ENCODE measurements around the gene TULP4. TPM values are rescaled to one million over a fixed set of nuclear protein-coding genes. Genes with fewer than 3 reads are reported as not detected.

TULP4 gene
- total RNA-seq, 1 experiment from 2014 or later: 82.0 TPM

DNA sequence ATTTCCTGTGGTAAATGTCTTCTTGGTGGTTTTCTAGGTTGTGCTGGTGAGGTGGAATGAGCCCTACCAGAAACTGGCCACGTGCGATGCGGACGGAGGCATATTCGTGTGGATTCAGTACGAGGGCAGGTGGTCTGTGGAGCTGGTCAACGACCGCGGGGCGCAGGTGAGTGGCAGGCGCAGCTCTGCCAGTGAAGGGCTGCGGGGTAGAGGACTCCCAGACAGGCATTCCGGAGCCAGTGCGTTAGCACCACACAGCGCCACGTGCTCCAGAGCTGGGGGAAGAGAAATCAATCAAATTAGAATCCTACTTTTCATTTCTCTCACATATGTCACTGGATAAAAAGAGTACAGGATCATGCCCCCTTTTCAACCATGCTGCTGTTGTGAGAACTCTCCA, 100.8 kb downstream of the TULP4 start:
- H3K36me3 ChIP-seq (ENCODE audit: insufficient read depth, low read length, poor library complexity, severe bottlenecking): no peaks in the 10 kb centered on the region
- ChIA-PET CTCF (no interaction called here), POLR2A (ENCODE audit: low non-redundant PET) (no interaction called here)
- H3K4me1 ChIP-seq (ENCODE audit: insufficient read depth, low read length, poor library complexity, severe bottlenecking): peaks cover 48% of the 10 kb centered on the region
- H3K4me3 ChIP-seq (ENCODE audit: low read depth, low read length, poor library complexity, severe bottlenecking): no peak overlapping the region
- H3K27ac ChIP-seq (ENCODE audit: low read depth, low read length, poor library complexity, severe bottlenecking): no peak overlapping the region
- H3K9me3 ChIP-seq (ENCODE audit: low read depth, low read length, poor library complexity, severe bottlenecking): no peaks in the 10 kb centered on the region
- no TSS peak for BruUV-seq (replicated peaks)
- TF ChIP-seq EZH2 (IDR thresholded peaks at IDR 0.05; ENCODE audit: borderline replicate concordance, low read depth, low read length, poor library complexity, severe bottlenecking): no peak
- TF ChIP-seq, protein P1, sequence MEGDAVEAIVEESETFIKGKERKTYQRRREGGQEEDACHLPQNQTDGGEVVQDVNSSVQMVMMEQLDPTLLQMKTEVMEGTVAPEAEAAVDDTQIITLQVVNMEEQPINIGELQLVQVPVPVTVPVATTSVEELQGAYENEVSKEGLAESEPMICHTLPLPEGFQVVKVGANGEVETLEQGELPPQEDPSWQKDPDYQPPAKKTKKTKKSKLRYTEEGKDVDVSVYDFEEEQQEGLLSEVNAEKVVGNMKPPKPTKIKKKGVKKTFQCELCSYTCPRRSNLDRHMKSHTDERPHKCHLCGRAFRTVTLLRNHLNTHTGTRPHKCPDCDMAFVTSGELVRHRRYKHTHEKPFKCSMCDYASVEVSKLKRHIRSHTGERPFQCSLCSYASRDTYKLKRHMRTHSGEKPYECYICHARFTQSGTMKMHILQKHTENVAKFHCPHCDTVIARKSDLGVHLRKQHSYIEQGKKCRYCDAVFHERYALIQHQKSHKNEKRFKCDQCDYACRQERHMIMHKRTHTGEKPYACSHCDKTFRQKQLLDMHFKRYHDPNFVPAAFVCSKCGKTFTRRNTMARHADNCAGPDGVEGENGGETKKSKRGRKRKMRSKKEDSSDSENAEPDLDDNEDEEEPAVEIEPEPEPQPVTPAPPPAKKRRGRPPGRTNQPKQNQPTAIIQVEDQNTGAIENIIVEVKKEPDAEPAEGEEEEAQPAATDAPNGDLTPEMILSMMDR (conservative IDR thresholded peaks at IDR 0.05; ENCODE audit: low read depth, low read length): no peak
- H3K27me3 ChIP-seq (replicated peaks; ENCODE audit: insufficient read depth, low read depth, low read length, poor library complexity): no peaks in the 10 kb centered on the region
- DNase-seq (ENCODE audit: low spot score): no peak
- intact Hi-C loops (cut with micrococcal nuclease; ENCODE audit: unreplicated experiment): no loop called here

DNA sequence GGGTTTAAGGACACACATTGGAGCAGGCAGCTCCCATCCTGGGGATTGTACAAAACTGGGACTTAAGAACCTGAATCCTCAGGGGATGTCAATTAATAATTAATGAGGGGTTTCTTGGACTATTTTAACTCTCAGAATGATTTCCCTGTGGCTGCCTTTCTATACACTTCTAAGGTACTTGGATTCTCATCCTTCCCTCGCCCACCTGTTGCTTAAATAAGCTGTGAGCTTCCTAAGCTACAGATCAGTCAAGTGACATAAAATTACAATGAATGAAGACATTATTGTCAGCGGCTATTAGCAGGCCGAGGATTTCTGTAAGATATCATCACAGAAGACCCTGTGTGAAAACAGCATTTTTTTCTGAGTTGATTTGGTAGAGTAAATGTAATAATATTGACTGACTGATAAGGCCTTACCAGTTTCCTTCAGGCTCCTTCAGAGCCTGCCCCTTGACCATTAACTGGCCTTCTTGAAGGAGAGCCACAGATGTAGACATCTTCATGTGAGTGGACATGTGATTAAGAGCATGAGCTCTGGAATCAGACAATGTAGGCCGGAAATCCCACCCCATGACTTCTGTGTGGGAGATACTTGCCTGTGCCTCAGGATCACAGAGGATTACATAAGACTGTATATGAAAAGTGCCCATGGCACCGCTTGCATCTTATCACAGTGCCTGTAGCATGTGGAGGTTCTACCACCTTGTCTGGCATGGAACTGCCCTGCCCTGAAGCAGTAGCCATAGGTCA, 101.7 kb downstream of the TULP4 start:
- TF ChIP-seq, protein P1 (conservative IDR thresholded peaks at IDR 0.05; ENCODE audit: low read depth, low read length): no peak
- TF ChIP-seq EZH2 (IDR thresholded peaks at IDR 0.05; ENCODE audit: borderline replicate concordance, low read depth, low read length, poor library complexity, severe bottlenecking): no peak
- Histone ChIP-seq H3K27me3 (replicated peaks; ENCODE audit: insufficient read depth, low read depth, low read length, poor library complexity) (no peaks in the 10 kb centered on the region), H3K4me3 (ENCODE audit: low read depth, low read length, poor library complexity, severe bottlenecking) (no peak overlapping the region), H3K36me3 (ENCODE audit: insufficient read depth, low read length, poor library complexity, severe bottlenecking) (no peaks in the 10 kb centered on the region), H3K27ac (ENCODE audit: low read depth, low read length, poor library complexity, severe bottlenecking) (no peak overlapping the region), H3K4me1 (ENCODE audit: insufficient read depth, low read length, poor library complexity, severe bottlenecking) (peaks cover 38% of the 10 kb centered on the region), H3K9me3 (ENCODE audit: low read depth, low read length, poor library complexity, severe bottlenecking) (no peaks in the 10 kb centered on the region)
- CTCF ChIA-PET: no interaction called here
- POLR2A ChIA-PET (ENCODE audit: low non-redundant PET): no interaction called here
- intact Hi-C loops (cut with micrococcal nuclease; ENCODE audit: unreplicated experiment): no loop called here
- no peak for DNase-seq (ENCODE audit: low spot score)
- no TSS peak for BruUV-seq (replicated peaks)

DNA sequence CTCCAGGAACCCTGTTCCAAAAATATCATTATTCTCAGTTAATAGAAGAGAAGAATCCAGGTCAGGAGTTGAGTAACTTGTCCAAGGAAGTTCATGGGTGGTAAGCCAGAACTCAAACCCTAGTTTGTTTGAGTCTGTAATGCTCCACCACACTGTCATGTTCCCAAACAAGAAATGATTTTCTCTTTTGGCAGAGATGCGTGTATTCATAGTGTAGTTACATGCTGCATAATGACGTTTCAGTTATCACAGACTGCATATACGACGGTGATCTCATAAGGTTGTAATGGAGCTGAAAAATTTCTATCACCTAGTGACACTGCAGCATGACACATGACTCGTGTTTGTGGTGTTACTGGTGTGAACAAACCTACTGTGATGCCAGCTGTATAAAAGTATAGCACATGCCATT, 102.6 kb downstream of the TULP4 start:
- BruUV-seq (replicated peaks): no TSS peak
- no peak for DNase-seq (ENCODE audit: low spot score)
- Histone ChIP-seq H3K27ac (ENCODE audit: low read depth, low read length, poor library complexity, severe bottlenecking) (no peak overlapping the region), H3K9me3 (ENCODE audit: low read depth, low read length, poor library complexity, severe bottlenecking) (peaks cover 4% of the 10 kb centered on the region), H3K36me3 (ENCODE audit: insufficient read depth, low read length, poor library complexity, severe bottlenecking) (no peaks in the 10 kb centered on the region), H3K27me3 (replicated peaks; ENCODE audit: insufficient read depth, low read depth, low read length, poor library complexity) (no peaks in the 10 kb centered on the region), H3K4me1 (ENCODE audit: insufficient read depth, low read length, poor library complexity, severe bottlenecking) (peaks cover 31% of the 10 kb centered on the region), H3K4me3 (ENCODE audit: low read depth, low read length, poor library complexity, severe bottlenecking) (no peak overlapping the region)
- TF ChIP-seq, protein P1 (conservative IDR thresholded peaks at IDR 0.05; ENCODE audit: low read depth, low read length): no peak
- TF ChIP-seq EZH2 (IDR thresholded peaks at IDR 0.05; ENCODE audit: borderline replicate concordance, low read depth, low read length, poor library complexity, severe bottlenecking): no peak
- ChIA-PET CTCF (interaction anchor here (0.7 kb wide), 1 partner anchor 84 kb away, joined by 3 read pairs; no protein-coding TSS in a partner anchor), POLR2A (ENCODE audit: low non-redundant PET) (no interaction called here)
- intact Hi-C loops (cut with micrococcal nuclease; ENCODE audit: unreplicated experiment): no loop called here

Measured in A673 (cell line).